Activated naive CD4-positive, alpha-beta T cell treated with anti-CD3 and anti-CD28 coated beads for 36 hours (primary cell): ENCODE measurements around the gene ZBTB4. TPM values are rescaled to one million over a fixed set of nuclear protein-coding genes. Genes with fewer than 3 reads are reported as not detected.

Experiments
- CTCF ChIA-PET: fragments of 350-600 bp; sonication (Branson Sonifier 250); formaldehyde crosslinking; loops from one replicate; lab custom pipeline; 2021; ENCODE audit warnings: antibody characterized with exemption; lab: Charles Lee
- DNase-seq: peaks from one replicate; pipeline ENCODE4 v3.0.0-alpha.2; 2020
- H3K27ac Mint-ChIP-seq: one replicate; pipeline ENCODE4 v1.8.0; 2021; ENCODE audit warnings: mild to moderate bottlenecking, mixed read lengths
- H3K27me3 Mint-ChIP-seq: one replicate; pipeline ENCODE4 v1.8.0; 2021; ENCODE audit warnings: low read depth, mixed read lengths
- H3K36me3 Mint-ChIP-seq: one replicate; pipeline ENCODE4 v1.8.0; 2021; ENCODE audit warnings: low read depth, mixed read lengths
- H3K4me1 Mint-ChIP-seq: one replicate; pipeline ENCODE4 v1.8.0; 2021; ENCODE audit warnings: low read depth, mixed read lengths
- H3K4me3 Mint-ChIP-seq: one replicate; pipeline ENCODE4 v1.8.0; 2021; ENCODE audit warnings: mild to moderate bottlenecking, moderate library complexity, mixed read lengths
- H3K9me3 Mint-ChIP-seq: one replicate; pipeline ENCODE4 v1.8.0; 2021; ENCODE audit warnings: mixed read lengths
- intact Hi-C: fragments of 100-400 bp; cut with micrococcal nuclease; formaldehyde crosslinking; loops from one replicate; pipeline ENCODE4 v1.15.1; 2023
- total RNA-seq, 2 experiments: library from RNA; stranded (reverse); gene quantifications; one replicate each; pipeline ENCODE4 v1.2.3, GENCODE V29; 2021

The ZBTB4 gene
- total RNA-seq, 2 experiments from 2014 or later, result 9.2 to 9.4 TPM

DNA sequence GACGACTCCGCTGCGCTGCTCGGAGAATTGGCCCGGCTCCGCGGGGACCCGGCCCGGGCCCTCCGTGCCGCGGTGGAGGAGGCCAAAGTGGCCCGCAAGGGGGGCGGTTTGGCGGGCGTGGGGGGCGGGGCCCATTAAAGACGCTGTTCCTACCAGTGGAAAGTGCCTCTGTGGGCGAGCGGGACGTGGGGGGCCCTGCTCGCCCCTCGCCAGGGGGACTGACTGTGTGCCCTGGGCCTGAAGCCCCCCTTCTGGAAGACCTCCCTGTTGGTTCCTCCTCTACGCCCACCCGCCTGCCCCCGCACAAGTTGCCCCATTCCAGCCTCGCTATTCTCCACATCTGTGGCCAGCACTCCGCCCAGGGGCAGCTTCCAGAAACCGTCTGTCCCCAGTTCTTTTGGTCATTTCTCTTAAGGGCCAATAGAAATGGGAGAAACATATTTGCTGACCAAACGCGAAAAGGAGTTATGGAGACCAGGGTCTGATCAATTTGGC is 42.0 kb downstream of the ZBTB4 start:
- no peaks in the 10 kb centered on the region for H3K36me3 Mint-ChIP-seq
- CTCF ChIA-PET, result interaction anchor here (0.6 to 5.3 kb wide), 28 partner anchors 8 to 250 kb away, joined by 3 to 34 read pairs (median 4); partner anchors contain the start of genes ACAP1, CHRNB1, POLR2A and SENP3
- DNase-seq, result no peak
- H3K27me3 Mint-ChIP-seq, result peaks cover 27% of the 10 kb centered on the region
- no peaks in the 10 kb centered on the region for H3K9me3 Mint-ChIP-seq
- peak overlapping the region; percentile 67 for H3K4me3 Mint-ChIP-seq
- intact Hi-C loops, result loop anchor here (1.0 to 5.0 kb wide), 4 partner anchors 8 to 405 kb away; partner anchors contain the start of genes CHRNB1, FXR2 and SENP3
- H3K4me1 Mint-ChIP-seq, result peaks cover 43% of the 10 kb centered on the region
- no peak overlapping the region for H3K27ac Mint-ChIP-seq

DNA sequence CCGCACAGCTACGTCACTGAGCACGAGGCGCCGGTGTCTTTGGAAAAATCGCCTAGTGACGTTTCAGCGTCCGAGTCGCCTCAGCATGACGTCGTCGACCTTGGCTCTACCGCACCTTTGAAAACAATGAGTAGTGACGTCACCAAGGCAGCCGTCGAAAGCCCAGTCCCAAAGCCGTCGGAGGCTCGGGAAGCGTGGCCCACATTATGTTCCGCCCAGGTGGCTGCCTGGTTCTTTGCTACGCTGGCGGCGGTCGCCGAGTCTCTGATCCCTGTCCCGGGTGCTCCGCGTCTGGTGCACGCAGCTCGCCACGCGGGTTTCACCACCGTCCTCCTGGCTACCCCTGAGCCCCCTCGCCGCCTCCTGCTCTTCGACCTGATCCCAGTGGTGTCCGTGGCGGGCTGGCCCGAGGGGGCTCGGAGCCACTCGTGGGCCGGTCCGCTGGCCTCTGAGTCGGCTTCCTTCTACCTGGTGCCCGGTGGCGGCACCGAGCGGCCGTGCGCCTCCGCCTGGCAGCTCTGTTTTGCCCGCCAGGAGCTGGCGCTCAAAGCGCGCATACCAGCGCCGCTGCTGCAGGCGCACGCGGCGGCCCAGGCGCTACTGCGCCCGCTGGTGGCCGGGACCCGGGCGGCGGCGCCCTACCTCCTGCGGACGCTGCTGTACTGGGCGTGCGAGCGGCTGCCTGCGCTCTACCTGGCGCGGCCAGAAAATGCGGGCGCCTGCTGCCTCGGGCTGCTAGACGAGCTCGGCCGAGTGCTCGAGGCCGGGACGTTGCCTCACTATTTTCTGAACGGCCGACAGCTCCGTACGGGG is 42.7 kb downstream of the ZBTB4 start:
- intact Hi-C loops, result loop anchor here (1.0 to 5.0 kb wide), 4 partner anchors 9 to 406 kb away; partner anchors contain the start of genes CHRNB1, FXR2 and SENP3
- Mint-ChIP-seq H3K9me3 (no peaks in the 10 kb centered on the region), H3K27ac (peak overlapping the region; percentile 91), H3K27me3 (peaks cover 23% of the 10 kb centered on the region), H3K36me3 (no peaks in the 10 kb centered on the region), H3K4me1 (peaks cover 43% of the 10 kb centered on the region), H3K4me3 (peak overlapping the region; percentile 92)
- DNase-seq, result peak; percentile 85
- CTCF ChIA-PET, result interaction anchor here (0.6 to 5.3 kb wide), 33 partner anchors 8 to 250 kb away, joined by 3 to 34 read pairs (median 4); partner anchors contain the start of genes ACAP1, CHRNB1, POLR2A and SENP3

DNA sequence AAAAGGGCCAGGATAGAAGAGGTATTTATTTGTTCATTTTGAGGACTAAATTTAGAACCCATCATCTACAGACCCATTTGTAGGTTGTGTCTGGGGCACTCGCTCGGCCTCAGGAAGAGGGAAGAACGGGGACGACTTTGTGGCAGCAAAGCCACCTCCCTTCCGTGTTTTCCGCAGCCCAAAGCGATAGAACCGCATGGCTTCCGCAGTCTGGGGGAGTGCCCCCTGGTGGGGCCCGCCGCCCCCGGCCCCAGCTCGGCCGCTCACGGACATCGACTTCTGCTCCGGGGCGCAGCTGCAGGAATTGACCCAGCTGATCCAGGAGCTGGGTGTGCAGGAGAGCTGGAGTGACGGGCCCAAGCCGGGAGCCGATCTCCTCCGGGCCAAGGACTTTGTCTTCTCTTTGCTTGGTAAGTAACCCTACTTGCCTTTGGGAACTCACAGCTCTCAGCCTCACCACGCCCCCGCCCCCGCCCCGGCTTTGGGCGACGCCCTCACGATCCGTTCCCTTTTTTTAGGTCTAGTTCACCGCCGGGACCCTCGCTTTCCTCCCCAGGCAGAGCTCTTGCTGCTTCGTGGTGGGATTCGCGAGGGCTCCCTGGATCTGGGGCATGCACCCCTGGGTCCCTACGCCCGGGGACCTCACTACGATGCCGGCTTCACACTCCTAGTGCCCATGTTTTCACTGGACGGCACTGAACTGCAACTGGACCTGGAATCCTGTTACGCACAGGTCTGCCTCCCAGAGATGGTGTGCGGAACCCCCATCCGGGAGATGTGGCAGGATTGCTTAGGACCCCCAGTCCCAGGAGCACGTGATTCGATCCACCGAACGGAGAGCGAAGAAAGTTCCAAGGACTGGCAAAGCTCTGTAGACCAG is 43.5 kb downstream of the ZBTB4 start:
- Mint-ChIP-seq H3K27me3 (peaks cover 19% of the 10 kb centered on the region), H3K4me3 (peak overlapping the region; percentile 92), H3K36me3 (no peaks in the 10 kb centered on the region), H3K9me3 (no peaks in the 10 kb centered on the region), H3K4me1 (peaks cover 43% of the 10 kb centered on the region), H3K27ac (peak overlapping the region; percentile 91)
- CTCF ChIA-PET, result interaction anchor here (0.7 to 5.3 kb wide), 20 partner anchors 9 to 251 kb away, joined by 3 to 34 read pairs (median 6); partner anchors contain the start of genes ACAP1, CHRNB1, POLR2A and SENP3
- DNase-seq, result peak; percentile 66
- intact Hi-C loops, result loop anchor here (1.0 to 5.0 kb wide), 13 partner anchors 19 to 406 kb away; partner anchors contain the start of genes EIF5A, ELP5, FXR2 and POLR2A

DNA sequence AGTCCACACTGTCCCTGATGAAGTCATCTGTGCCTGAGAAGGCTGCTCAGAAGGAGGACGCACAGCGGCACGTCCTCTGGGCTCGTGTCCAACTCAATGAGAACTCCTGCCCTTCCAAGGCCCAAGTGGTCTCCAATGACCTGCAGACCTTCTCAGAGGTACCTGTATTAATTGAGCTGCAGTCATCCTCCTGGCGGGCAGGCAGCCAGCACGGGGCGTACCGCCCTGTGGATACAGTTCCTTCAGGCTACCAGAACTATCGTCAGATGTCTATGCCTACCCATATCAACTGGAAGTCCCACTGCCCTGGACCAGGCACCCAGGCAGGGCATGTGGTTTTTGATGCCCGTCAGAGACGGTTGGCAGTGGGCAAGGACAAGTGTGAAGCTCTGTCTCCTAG is 47.1 kb downstream of the ZBTB4 start:
- Mint-ChIP-seq H3K9me3 (no peaks in the 10 kb centered on the region), H3K27me3 (no peaks in the 10 kb centered on the region), H3K4me1 (peaks cover 14% of the 10 kb centered on the region), H3K36me3 (no peaks in the 10 kb centered on the region), H3K27ac (no peak overlapping the region), H3K4me3 (no peak overlapping the region)
- intact Hi-C loops, result no loop called here
- CTCF ChIA-PET, result no interaction called here
- DNase-seq, result no peak

DNA sequence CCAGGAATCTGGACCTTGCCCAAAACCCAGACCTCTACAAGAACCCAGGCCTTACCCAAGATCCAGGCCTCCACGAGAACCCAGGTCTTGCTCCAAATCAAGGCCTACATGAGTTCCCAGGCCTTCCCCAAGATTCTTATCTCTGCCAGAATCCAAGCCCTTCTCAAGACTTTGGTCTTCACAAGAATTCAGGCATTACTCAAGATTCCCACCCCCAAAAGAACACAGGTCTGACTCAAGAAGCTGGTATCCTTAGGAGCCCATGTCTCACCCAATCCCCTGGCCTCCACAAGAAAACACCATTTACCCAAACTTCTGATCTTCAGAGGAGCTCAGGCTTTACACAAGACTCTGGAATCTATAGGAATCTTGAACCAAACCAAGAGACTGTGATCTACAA is 48.2 kb downstream of the ZBTB4 start:
- Mint-ChIP-seq H3K36me3 (no peaks in the 10 kb centered on the region), H3K4me1 (peaks cover 7% of the 10 kb centered on the region), H3K27me3 (no peaks in the 10 kb centered on the region), H3K27ac (no peak overlapping the region), H3K9me3 (no peaks in the 10 kb centered on the region), H3K4me3 (no peak overlapping the region)
- no peak for DNase-seq
- CTCF ChIA-PET, result no interaction called here
- intact Hi-C loops, result no loop called here

DNA sequence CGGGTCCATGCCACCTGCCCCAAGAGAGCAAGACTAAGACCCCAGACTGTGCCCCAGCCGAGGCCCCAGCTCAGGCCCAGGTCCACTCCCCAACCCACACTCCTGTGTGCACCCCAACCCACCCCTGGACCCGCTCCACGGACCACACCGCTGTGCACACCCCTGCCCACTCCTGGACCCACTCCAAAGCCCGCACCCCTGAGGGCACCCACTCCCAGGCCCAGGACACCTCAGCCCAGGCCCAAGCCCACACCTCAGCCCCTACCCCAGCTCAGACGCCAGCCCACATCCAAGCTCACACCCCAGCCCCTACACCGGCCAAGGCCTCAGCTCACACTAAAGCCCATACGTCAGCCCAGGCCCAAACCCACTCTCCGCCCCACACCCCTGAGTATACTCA is 49.7 kb downstream of the ZBTB4 start:
- no peaks in the 10 kb centered on the region for H3K4me1 Mint-ChIP-seq
- no peaks in the 10 kb centered on the region for H3K9me3 Mint-ChIP-seq
- H3K36me3 Mint-ChIP-seq, result no peaks in the 10 kb centered on the region
- H3K27me3 Mint-ChIP-seq, result no peaks in the 10 kb centered on the region
- no peak overlapping the region for H3K27ac Mint-ChIP-seq
- DNase-seq, result no peak
- no peak overlapping the region for H3K4me3 Mint-ChIP-seq
- CTCF ChIA-PET, result no interaction called here
- intact Hi-C loops, result no loop called here

DNA sequence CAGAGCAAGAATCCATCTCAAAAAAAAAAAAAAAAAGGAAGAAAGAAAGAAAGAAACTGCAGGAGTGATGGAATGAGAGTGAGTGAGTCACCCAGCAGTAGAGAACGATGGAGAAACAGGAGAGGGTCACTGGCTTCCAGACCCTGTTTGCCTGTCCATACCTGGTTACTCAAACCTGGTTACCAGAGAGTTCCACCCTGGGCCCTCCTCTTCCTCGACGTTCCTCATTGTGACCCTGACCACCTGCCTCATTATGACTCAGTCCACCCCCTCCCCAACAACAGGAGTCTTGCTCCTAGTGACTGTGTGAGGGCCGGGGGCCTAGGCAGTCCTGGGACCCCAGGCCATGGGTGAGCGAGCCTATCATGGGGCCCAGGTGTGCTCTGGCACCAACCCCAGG is 50.9 kb downstream of the ZBTB4 start, which contains the start of gene SPEM3:
SPEM3 (plus strand) TSS at position 301 of the 400 bp plus-strand sequence; CDS start at position 347, 46 bp downstream.
- no peaks in the 10 kb centered on the region for H3K4me1 Mint-ChIP-seq
- CTCF ChIA-PET, result no interaction called here
- no peak for DNase-seq
- no peaks in the 10 kb centered on the region for H3K36me3 Mint-ChIP-seq
- no peaks in the 10 kb centered on the region for H3K9me3 Mint-ChIP-seq
- intact Hi-C loops, result no loop called here
- no peak within 1 kb of the TSS for H3K27ac Mint-ChIP-seq
- no peak within 1 kb of the TSS for H3K4me3 Mint-ChIP-seq
- no peaks in the 10 kb centered on the region for H3K27me3 Mint-ChIP-seq

DNA sequence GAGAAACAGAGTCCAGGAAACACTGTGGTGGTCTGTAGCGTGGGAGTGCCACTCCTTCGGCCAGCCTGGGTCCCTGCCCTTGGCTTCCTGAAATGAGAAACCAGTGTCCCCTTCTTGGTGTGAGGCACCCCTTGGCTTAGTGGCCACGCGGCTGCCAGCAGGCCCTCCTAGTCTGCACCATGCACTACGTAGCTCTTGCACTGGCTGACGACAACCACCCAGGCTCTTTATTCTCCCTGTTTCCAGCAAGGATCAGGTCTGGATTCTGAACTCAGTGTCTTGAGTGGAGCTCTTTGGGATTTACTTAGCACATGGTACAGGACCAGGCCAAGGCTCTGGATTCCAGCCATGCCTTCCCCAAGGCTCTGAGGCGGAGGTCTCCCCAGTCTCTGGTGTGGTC is 51.9 kb downstream of the ZBTB4 start:
- intact Hi-C loops, result no loop called here
- no peaks in the 10 kb centered on the region for H3K27me3 Mint-ChIP-seq
- DNase-seq, result no peak
- H3K27ac Mint-ChIP-seq, result no peak overlapping the region
- no peaks in the 10 kb centered on the region for H3K9me3 Mint-ChIP-seq
- CTCF ChIA-PET, result interaction anchor here (0.7 kb wide), 1 partner anchor 37 kb away, joined by 3 read pairs; no protein-coding TSS in a partner anchor
- H3K4me3 Mint-ChIP-seq, result no peak overlapping the region
- no peaks in the 10 kb centered on the region for H3K36me3 Mint-ChIP-seq
- H3K4me1 Mint-ChIP-seq, result no peaks in the 10 kb centered on the region

DNA sequence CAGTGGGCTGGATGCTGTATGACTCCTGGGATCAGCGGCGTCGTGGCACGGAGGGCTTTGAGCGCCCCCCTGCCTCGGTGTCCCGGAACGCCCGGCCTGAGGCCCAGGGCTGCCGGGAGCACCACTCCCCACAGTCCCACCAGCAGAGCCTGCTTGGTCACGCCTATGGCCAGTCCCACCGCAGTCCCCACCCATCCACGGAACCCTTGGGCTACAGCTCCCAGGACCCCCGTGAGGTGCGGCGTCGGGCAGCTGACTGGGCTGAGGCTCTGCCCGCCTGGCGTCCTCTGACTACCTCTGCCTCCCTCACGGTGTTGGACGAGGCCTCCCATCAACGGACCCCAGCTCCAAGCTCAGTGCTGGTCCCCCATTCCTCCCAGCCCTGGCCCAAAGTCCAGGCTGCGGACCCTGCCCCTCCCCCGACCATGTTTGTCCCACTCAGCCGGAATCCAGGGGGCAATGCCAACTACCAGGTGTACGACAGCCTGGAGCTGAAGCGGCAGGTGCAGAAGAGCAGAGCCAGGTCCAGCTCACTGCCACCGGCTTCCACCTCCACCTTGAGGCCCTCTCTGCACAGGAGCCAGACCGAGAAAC is 52.4 kb downstream of the ZBTB4 start:
- no peaks in the 10 kb centered on the region for H3K4me1 Mint-ChIP-seq
- H3K27me3 Mint-ChIP-seq, result no peaks in the 10 kb centered on the region
- no peak for DNase-seq
- intact Hi-C loops, result no loop called here
- H3K36me3 Mint-ChIP-seq, result no peaks in the 10 kb centered on the region
- H3K27ac Mint-ChIP-seq, result no peak overlapping the region
- H3K9me3 Mint-ChIP-seq, result no peaks in the 10 kb centered on the region
- CTCF ChIA-PET, result interaction anchor here (0.6 to 0.7 kb wide), 2 partner anchors 37 to 168 kb away, joined by 3 read pairs; no protein-coding TSS in a partner anchor
- H3K4me3 Mint-ChIP-seq, result no peak overlapping the region

DNA sequence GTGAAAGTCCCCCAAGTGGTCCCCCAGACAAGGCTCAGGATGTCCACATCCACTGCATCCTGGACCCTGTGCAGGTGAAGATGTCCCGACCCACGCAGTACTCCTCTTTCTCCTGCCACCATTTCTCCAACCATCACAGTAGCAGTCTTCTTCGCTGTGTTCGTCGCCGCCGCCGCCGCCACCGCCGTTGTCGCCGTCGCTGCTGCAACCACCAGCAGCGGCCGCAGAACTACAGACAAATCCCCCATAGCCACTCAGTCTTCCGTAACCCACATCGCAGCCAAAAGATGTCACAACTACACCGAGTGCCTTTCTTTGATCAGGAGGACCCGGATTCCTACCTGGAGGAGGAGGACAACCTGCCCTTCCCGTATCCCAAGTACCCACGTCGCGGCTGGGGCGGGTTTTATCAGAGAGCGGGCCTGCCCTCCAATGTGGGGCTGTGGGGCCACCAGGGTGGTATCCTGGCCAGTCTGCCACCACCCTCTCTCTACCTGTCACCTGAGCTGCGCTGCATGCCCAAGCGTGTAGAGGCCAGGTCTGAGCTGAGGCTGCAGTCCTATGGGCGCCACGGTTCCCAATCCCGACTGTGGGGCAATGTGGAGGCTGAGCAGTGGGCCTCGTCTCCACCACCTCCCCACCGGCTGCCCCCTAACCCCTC is 53.1 kb downstream of the ZBTB4 start:
- no peaks in the 10 kb centered on the region for H3K27me3 Mint-ChIP-seq
- H3K4me1 Mint-ChIP-seq, result no peaks in the 10 kb centered on the region
- no peaks in the 10 kb centered on the region for H3K9me3 Mint-ChIP-seq
- no peaks in the 10 kb centered on the region for H3K36me3 Mint-ChIP-seq
- intact Hi-C loops, result no loop called here
- no peak overlapping the region for H3K4me3 Mint-ChIP-seq
- DNase-seq, result no peak
- H3K27ac Mint-ChIP-seq, result no peak overlapping the region
- CTCF ChIA-PET, result interaction anchor here (0.6 to 0.8 kb wide), 2 partner anchors 9 to 169 kb away, joined by 3 to 5 read pairs; partner anchors contain the start of gene TMEM102

DNA sequence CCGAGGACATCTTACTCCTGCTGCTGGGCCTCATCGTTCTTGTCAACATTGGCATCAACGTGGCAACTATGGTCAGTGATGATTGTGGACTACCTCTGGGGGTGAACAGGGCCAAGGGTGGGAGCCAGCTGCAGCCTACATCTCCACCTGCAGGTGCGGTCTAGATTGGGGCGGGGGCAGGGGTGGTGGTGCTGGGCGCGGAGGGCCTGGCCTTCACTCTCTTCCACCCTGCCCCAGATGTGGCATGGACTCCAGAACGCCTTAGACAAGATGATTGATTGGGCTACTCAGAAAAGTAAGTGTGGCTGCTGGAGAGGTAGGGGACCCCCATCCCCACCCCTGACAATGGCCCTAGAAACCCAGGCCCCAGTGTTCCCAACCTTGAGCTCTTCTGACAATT is 53.7 kb downstream of the ZBTB4 start:
- DNase-seq, result no peak
- Mint-ChIP-seq H3K4me3 (no peak overlapping the region), H3K9me3 (no peaks in the 10 kb centered on the region), H3K27me3 (no peaks in the 10 kb centered on the region), H3K4me1 (no peaks in the 10 kb centered on the region), H3K36me3 (no peaks in the 10 kb centered on the region), H3K27ac (no peak overlapping the region)
- CTCF ChIA-PET, result interaction anchor here (0.8 kb wide), 1 partner anchor 9 kb away, joined by 5 read pairs; the partner anchor contains the start of gene TMEM102
- intact Hi-C loops, result no loop called here
